ENCODE measurements around the gene PLXNA2.

Gene PLXNA2

DNA sequence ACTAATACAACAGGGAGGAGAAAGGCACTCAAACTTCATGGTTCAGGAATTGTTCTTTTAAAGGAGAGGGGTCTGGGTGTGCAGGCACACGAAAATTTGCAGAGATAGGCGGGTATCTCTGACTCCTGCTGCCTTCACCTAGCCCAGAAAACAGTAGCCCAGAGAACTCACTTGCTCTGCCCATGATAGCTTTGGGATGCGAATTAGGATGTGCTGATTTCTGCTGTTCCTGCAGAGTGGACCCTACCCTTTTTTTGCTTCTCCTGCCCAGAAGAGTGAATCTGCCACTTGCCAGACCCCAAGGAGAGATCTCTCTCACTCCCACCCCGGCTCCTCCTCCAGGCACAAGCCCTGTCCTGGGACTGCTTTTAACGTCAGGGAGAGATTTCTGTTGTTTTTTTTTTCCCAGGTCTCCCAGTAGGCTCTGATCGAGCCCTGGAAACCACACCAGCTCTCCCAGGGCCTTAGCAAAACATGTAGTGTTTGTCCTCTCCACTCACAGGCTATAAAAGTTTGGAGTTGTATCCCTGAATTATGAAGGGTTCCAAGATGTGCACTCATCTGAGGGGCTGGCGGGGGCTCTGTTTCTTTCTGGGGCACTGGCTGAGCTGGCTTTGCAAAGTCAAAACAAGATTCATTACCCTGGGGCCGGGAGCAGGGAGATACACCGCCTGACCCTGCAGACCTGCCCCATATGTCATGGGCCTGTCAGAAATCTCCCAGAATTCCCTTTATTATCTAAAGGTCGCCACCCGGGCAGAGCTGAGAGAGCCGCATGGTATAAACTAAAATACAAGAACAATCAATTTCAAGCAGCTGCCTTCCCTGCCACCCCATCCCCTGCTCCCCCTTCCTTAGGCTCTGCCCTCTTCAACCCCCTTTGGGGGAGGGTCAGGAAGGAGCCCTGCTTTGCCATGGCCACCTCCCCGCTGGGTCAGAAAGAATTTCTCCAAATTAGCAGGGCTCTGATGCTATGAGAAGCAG lies 17.9 kb downstream of the PLXNA2 start:
- DNase-seq (ENCODE audit: low read depth) = no peak

DNA sequence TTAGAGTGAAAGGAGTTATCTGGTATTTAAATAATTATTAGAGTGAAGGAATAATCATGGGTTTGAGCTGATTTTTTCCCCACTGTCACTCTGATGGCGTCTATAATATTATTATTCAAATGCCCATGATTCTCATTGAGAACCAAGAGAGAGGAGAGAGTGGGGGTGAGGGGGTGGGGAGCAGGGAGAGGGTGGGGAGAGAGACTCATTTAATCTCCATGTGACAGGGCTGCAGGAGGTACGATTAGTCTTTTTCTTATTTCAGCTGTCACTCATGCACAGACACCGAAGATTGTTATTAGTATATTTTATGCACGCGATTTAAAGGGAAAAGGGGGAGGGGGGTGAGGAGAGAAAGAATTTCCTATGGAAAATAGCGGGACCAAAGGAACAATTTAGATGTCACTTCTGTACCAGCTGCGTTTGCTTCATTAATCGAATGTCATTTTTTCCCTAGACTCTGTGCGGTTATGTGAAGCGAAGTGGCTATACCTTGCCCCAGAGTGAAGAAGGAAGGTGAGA lies 19.9 kb downstream of the PLXNA2 start:
- no peak for DNase-seq (ENCODE audit: low read depth)

DNA sequence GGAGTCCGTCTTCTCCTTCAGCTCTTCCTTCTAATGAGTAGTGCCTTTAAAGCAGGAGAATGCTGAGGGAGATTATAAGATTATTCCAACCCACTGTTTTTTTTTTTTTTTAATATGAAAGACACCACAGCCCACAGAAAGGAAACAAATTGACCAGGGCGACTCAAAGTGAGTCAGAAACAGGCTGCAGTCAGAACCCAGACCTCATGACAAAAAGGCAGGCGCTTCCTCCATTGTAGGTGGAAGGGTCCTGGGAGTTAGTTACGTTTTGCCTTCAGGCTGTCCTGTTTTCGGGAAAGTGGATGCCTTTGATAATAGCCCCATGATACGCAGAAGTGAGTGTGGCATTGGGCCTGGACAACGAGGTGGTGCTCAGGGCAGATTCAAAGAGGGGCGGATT lies 21.0 kb downstream of the PLXNA2 start:
- no peak for DNase-seq (ENCODE audit: low read depth)

DNA sequence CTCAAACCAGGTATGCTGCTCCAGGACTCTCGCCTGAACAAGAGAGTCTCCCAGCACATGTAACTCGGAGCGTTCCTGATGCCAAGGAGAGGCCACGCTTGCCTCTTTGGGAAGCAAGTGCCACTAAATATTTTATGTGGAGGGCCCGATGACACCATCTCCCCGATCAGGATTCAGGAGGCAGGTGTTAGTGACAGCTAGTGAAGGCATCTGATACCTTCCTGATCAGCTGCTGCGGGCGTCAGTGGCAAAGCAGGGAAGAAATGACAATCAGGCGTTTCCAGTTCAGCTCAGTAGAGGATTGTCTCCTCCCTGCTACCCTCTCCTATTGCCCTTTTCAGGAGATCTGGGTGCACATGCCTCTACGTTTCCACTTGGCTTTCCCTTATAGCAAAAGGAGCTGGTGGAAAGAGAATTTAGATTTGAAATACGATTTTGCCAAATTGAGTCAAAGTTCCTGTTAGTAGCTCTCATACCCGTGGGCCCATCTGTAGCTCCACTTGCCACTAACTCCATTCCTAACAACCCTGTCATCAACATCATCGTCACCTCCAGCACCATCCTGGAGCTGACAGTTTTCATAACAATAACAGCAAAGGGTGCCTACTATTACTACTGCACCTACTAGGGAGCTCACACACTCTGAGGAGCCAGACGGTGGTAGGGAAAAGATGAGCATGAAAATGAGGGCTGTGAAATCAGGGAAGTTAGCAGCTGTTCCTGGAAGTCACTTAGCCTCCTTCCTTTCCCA lies 21.6 kb downstream of the PLXNA2 start:
- no peak for DNase-seq (ENCODE audit: low read depth)

DNA sequence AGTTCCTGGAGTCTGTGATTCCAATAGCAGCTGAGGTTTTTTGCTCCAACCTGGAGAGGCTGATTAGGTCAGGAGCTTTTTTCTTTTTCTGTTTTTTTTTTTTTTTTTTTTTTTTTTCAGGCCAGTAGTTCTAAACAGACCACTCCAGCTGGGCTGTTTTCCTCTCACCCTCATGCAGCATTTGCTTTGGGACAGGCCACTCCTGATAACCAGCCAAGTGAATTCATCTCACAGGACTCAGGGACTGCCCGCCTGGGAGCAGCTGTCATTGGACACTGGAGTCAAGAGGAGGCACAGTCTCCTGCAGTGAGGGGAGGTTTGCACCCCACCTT lies 22.9 kb downstream of the PLXNA2 start:
- no peak for DNase-seq (ENCODE audit: low read depth)

DNA sequence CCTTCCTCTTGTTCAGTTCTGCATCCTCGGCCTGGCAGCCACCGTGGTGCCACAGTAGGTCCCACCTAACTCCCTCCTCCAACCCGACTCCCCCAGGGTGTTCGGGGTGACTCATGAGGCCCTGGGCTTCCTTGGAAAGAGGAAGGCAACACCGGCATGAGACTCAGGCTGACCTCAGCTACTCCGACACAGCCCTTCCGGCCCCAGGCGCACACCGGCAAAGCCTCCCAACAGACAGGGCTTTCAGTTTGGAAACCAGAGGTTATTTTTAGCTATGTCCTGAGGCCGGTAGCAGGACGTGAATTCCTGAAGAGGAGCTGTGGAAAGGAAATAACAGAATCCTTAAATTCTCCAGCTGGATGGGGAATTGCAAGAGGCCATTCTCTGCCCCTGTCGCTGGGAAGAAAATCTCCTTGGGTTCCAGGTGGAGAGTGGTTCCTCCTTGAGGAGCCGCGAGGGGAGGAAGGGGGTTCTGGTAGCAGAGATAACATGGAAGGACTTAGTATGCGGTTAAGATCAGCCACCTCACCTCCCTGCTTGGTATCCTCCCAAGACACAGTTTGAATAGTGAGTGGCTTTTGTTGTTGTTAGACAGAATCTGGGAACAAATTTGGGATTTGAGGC lies 24.4 kb downstream of the PLXNA2 start:
- DNase-seq (ENCODE audit: low read depth) = no peak

DNA sequence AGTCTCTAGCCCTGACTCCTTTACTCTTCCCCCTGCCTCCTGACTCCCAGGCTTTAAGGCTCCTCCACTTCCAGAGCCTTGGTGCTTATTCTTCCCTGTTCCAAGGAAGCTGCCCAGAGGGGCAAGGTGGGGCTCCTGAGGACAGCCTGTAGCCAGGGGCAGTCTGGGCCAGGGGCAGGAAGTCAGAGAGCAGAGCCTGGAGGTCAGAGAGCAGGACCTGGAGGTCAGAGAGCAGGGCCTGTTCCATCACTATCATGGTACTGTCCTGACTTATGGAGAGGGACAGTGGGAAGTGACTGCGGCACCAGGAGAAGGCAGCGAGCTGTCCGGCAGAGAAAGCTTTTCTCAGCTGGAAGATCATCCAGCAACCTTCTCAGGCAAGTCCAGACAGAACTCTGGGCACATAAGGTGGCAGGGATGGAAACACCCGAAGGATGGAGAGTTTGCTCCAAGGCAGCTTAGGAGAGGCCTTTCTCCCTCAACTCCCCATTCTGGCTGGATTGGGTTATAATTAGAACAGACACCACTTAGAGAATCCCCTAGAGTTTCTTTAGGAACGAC lies 25.0 kb downstream of the PLXNA2 start:
- DNase-seq (ENCODE audit: low read depth) = no peak

DNA sequence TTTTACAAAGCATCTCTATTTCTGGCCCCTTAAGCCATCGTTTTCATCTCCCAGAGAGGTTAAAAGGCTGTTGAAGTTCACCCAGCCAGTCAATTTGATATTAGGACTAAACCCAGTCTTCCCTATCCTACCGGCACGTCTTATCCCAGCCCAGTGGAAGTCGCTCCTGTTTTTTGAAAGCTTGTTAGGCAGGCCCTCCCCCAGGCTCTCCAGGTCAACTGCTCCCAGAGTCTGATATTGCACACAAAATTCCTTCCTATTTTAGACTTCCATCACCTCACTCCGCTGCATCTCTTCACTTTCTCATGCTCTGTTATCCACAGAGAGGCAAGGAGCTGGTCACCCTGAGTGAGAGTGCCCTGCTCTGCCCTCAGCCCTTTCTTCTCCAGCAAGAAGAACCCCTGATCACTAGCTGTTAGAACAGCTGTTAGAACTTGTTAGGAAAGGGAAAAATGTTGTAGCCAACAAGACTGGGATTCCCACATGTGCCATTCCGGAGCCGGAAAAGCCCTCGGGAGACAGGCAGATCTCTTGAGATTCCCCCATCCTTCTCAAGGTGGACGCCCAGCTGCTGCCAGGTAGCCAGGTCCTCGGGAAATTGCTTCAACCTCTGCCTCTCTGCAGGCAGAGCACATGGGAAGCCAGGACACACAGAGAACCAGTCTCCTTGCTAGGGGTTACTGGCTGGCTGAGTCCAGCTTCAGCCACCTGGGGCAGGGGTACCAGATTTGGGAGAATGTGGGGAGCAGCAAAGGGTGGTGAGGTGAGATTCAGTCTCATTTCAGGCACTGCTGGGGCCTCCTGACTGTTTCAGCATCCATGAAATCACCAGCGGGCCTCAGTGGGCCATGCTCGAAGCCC lies 25.7 kb downstream of the PLXNA2 start:
- DNase-seq (ENCODE audit: low read depth) = no peak

DNA sequence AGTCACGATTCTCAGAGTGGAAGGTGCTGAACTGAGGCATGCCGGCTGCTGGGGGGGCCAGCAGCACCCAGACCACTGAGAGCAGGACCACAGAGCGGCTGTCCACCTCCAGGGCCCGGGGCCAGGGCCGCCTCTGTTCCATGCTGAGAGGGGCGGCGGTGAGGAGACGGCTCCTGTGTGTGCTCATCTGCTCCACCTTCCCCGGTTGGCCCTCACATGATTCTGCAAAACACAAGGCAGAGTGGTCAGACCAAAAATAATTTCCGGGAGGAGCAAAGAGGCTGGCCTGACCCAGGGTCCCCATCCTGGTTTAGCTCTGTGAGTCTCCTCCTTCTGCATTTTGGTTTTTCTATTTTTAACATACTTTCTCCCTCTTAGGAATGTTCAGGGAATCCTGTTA lies 26.4 kb downstream of the PLXNA2 start:
- no peak for DNase-seq (ENCODE audit: low read depth)

DNA sequence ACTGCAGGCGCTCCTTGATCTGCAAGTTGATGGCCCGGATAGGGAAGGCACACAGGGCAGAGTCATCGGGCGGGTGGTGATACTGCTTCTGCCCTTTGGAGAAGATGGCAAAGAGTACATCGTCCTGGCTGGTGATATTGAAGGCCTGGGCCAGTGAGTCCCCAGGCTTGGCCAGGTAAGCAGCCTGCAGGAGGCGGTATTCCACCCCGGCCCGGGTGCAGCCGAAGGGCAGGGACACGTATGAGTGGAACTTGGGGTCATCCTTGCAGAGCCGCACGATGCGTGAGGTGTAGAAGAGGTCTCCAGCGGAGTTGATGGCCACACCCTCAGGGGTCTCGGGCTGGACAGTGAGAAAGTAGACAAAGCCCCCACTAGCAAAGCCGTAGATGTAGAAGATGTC lies 27.4 kb downstream of the PLXNA2 start:
- DNase-seq (ENCODE audit: low read depth) = no peak

DNA sequence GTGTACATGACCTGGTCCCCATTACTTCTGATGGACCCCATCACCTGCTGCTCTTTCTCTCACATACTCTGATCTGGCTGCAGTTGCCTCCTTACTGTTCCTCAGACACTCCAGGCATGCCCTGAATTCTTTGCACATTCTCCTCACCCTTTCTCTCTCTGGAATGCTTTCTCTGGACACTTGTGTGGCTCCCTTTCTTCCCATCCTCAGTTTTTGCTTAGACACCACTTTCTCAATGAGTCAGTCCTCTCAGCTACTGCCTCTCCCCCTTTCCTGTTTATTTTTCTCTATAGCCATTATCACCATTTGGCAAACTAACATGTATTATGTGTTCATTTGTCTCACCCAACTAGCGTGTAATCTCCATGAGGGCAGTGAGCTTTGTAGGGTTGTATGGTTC lies 28.1 kb downstream of the PLXNA2 start:
- DNase-seq (ENCODE audit: low read depth) = no peak

DNA sequence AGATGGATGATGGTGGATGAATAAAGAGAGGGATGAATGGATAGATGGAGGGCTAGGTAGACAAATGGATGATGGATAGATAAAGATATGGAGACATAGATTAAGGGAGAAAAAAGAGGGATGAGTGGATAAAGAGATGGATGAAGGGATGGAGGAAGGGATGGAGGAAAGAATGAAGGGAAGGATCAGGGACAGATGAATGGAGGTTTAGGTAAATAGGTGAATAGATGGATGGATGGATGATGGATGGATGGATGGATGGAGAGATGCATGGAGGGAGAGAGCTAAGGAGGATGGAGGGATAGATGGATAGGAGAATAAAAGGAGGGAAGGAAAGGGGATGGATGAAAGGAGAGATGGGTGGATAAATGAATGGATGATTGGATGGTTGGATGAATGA lies 28.8 kb downstream of the PLXNA2 start:
- no peak for DNase-seq (ENCODE audit: low read depth)

DNA sequence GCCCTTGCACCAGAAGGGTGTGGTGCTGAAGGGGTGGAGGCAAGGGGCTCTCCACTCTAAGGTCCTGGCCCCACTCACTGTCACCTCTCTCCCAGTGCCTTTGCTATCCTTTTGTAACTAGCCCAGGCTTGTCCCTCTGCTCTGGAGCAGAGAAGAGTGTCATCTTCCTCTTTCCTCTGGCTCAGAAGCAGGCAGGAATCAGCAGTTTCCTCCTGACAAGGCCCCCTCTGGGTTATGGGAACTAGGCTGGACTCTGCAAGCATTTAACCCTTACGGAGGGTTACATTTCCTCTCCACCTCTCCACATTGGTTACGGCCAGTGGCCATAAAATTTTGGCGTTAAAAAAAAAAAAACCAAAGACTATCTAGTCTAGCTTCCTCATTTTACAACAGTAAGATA lies 30.4 kb downstream of the PLXNA2 start:
- DNase-seq (ENCODE audit: low read depth) = no peak

DNA sequence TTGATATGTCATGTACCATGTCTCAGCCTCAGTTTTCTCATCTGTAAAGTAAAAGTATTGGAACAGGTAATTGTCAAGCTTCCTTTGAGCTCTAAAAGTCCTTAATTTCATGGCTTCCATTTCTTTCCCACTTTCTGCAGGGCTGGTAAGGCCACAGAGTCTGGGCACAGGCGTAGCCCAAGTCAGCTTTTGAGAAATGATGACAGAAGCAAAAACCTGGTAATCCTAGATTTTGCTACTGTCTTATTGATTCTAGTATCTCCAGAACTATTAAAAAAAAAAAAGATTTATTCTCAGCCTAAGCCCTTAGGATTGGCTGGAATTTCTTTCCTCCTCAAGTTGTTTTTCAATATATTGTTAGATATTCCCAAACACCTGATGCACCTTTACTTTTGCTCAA lies 31.3 kb downstream of the PLXNA2 start:
- no peak for DNase-seq (ENCODE audit: low read depth)

DNA sequence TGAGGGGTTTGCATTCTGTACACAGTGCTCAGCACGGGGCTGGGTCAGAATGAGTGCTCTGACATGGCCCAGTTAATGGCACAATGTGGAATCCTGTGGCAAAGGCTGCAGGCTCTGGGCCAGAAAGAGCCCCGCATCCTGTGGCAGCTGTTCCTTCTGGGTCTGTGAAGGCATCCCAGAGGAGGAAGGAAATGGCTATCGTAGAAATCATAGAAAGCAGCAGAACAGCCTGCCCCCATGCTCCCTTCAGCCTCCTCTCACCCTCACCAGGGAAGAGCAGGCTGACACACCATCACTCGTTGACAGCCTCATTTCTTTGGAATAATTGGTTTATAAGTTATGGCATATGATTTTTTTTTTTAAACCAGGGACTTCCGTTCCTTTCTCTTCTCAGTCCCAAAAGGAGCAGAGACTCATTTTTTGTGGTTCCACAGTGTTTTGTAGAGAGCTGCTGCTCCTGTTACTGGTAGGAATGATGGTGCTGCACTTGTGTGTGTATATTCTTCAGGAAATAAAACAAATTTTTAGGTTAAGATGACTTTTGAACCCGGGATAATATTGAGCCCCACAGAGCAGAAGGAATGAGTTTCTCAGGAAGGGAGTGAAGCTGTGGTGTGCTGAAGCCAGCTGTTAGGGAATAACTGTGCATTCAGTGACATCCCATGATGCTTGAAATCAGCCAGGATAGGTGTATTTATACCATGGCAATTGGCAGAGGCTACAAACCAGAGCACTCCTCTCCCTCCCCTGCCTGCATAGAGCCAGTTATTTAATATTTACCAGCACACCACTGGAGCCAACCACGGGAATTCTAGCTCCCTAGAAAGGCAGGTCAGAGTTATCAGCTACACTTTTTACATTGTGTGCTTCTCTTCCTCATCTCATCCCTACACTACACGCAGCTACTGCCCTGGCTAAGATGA lies 32.0 kb downstream of the PLXNA2 start:
- no peak for DNase-seq (ENCODE audit: low read depth)

DNA sequence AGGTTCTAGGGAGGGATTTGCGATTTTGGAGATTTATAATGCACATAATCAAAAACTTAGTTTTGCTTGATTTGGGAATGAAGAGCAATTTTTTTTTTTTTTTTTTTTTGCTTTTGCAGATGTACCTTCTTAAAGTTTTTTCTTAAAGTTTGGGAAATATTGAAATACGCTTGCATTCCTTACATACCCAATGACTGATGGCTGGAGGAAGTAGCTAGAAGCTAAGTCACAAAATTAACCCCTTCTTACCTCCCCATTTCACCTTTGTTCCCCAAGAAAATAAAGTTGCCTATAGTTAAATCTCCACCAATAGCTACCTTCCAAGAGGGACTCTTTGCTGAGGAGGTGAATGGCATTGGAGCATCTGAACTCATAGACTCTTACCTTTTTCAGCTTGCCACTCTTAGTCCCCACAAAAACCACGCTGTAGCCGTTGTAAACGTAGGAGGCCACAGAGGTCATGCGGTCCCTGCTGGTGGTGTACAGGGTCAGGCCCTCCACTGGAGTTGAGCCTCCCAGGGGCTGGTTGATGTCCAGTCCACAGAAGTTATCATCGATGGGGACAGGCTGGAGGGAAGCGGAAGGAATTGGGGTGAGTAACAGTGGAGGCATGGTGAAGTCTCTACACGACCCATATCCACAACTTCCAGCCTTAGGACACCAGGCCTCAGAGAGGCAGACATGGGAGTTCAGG lies 34.1 kb downstream of the PLXNA2 start:
- DNase-seq (ENCODE audit: low read depth) = no peak

DNA sequence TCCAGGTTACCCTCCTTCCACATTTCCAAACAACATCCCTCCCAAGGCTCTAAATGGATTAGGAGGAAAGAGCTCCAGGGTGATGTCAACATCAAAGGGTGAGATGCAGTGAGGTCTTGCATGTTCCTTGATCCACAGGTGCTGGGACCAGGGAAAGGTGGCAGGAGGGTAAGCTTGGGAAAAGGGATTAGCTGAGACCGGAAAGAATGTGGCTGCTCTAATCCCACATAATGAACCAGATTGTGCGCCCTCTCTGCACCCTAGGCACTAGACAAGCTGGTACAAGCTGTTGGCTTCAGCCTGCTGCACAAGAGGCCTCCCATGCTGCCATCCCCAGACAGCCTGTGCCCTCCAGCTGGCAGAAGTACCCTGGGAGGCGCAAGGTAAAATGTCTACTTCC lies 34.9 kb downstream of the PLXNA2 start:
- no peak for DNase-seq (ENCODE audit: low read depth)

DNA sequence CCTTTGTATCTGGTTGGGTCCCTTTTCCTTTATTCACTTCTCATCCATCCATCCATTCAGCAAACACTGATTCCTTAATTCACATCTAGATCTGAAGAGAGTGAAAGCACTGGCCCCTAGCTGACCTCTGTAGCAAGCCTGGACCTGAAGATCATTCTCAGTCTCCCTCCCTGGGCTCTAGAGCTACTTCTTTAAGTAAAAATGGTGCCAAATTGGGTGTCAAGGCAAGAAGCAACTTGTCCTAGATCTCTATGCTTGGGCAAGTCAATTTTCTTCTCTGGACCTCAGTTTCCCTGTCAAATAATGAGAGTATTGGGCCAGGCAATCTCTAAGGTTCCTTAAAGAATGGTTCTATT lies 36.1 kb downstream of the PLXNA2 start:
- no peak for DNase-seq (ENCODE audit: low read depth)

DNA sequence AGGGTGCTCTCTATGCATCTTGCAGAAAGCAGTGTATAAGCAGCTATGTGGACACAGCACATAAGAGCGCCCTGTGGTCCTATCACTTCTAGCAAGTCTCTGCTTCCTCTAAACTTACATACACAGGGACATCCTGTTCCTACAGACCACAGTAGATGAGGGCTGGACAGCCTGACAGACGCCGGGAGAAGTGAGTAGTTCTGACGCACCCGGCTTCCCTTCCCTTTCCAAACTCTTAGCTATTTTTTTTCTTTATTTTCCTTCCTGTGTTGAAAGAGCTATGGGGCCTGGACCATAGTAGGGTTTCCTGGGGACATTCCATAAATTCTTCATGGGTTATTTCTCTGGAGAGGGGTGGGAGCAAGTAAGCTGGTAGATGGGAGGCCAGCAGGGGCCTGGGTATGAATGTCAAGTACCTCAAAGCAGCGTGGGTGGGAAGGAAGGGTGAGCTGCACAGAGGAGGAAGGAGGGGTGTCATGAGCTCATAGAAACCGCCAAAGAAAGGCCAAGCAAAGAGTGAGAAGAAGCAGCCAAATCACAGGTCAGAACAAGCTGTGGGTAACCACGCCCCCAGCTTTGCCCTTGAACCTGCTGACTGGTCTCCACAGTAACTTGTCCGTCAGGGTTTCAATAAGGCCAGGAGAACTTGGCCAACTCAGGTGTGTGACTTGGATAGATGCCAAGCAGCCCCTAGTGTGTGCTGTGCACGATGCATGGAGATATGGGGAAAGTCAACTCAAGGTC lies 36.6 kb downstream of the PLXNA2 start:
- peak; percentile 53 for DNase-seq (ENCODE audit: low read depth)

Data from stromal cell of bone marrow (primary cell).